HG02885 (cell line): ENCODE data around the gene ROBO1.

Experiments
- ATAC-seq: cut with Tn5 transposase; IDR thresholded peaks from one replicate; pipeline ENCODE4 v1.9.1; 2021; ENCODE audit warnings: mild to moderate bottlenecking; ENCODE audit not compliant: unreplicated experiment, poor library complexity

ROBO1 gene

DNA sequence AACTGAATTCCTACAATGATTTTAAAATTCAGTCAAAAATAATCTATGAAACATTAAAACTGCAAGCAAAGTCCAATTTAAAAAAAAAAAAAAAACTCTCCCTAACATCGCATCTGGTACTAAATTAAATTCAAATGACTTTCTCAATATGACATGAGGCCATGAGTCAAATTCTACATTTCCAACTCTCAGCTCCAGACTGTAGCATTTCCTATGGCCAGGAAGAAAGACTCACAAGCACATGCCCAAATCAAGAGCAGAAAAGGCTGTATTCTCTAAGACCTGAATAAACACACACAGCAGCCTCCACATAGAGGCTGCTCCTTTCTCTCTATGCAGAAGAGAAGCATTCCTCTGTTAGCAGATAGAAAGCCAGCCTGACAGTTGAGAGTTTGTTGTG, 729.2 kb downstream of the ROBO1 start:
- ATAC-seq: no peak

DNA sequence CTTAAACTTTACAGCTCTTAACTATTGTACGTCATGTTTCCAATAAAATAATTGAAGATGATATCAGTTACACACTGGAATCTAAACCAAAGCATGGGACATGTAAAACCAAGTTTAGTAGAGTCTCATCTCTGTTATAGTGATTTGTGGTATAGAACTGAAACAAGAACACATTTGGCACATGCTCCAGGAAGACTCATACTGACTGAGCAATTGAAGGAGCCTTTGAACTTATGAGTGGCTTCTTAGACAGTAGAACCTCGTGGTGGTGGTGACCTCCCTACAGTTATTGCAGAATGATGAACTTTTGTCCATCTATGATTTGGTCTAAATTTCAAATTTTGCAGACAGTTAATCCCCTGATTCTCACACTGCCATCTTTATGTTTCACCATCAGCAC, 729.7 kb downstream of the ROBO1 start:
- ATAC-seq: no peak

DNA sequence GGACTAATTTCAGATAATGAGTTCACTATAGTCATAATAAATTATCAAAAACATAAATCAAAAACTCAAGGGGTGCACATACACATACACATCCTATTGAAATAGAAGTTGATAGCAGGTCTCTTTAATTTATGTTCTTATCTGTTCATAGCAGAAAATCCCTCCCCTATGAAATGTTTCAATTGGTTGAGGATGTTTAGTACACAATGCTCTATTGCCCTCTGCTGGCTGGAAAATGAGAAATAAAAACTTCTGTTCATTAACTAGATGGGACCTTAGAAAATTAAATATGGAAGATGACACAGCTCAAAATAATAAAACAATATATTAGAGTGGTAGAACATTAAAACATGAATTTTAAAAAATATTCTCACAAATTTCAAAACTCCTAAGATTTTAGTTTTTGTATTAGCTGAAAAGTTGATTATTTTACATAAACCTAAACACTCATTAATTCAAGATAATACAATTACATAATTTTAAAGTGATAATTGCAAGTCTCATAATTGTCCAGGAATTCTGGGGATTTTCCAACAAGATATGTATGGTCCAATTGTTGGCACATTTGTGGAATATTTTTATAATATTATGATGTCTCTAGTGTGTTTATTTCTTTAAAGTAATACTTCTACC, 735.0 kb downstream of the ROBO1 start:
- ATAC-seq: peak; percentile 84

DNA sequence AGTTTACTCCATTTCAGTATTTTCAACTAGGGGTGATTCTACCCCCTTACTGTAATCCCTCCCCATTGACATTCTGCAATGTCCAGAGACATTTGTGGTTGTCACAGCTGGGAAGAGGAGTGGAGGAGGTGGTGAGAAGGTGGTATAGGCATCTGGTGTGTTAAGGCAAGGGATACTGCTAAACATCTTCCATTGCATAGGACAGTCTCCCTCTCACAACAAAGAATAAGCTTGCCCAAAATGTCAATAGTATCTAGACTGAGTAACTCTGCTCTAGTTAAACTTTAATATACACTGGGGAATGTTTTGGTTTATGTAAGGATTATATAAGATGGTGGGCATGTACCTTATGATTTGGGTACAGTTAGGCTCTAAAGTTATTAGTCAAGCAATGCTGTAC, 737.6 kb downstream of the ROBO1 start:
- no peak for ATAC-seq

DNA sequence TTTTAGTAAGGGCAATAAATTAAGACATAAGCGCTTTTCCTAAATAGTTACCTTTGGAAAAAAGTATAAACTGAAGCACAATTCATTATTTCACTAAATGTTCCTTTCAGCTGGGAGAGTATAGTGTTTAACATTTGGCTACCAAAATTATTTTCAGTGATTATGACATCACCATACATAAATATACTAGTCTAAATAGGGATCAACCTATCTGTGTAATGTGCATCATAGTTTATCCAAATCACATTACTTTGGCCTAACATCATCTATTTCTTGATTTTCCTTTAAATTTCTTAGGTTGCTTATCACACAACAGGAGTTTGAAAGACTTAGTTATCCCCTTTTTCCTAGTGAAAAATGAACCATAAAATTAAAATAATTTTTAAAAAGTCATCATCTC, 738.9 kb downstream of the ROBO1 start:
- ATAC-seq: no peak

DNA sequence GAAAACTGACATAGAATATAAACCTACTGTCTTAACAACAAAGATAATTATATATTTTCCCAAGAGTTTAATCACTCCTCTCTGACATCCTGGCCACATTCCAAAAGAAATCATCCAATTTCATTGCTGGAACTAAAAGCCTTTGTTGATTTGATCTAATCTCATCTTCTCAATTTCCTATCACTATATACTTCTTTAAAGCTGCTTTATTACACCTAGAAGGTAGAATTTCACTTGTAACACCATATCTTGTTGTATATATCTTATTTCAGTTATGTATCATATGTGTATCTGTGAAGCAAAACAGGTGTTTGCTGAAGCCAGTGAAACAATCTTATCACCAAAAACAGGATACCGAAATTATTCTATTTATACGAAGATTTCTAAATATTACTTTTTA, 740.2 kb downstream of the ROBO1 start:
- no peak for ATAC-seq

DNA sequence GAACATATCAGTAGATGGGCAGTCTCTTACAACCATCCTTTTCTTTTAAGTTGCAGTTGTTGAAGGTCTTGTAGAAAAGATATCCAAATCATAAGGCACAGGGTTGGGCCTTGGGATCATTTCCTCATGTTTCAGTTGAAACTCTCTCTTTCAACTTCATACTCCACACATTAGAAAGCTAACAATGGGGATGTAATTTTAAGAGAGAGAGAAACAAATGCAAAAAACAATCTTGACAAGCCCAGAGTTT, 747.9 kb downstream of the ROBO1 start:
- no peak for ATAC-seq

DNA sequence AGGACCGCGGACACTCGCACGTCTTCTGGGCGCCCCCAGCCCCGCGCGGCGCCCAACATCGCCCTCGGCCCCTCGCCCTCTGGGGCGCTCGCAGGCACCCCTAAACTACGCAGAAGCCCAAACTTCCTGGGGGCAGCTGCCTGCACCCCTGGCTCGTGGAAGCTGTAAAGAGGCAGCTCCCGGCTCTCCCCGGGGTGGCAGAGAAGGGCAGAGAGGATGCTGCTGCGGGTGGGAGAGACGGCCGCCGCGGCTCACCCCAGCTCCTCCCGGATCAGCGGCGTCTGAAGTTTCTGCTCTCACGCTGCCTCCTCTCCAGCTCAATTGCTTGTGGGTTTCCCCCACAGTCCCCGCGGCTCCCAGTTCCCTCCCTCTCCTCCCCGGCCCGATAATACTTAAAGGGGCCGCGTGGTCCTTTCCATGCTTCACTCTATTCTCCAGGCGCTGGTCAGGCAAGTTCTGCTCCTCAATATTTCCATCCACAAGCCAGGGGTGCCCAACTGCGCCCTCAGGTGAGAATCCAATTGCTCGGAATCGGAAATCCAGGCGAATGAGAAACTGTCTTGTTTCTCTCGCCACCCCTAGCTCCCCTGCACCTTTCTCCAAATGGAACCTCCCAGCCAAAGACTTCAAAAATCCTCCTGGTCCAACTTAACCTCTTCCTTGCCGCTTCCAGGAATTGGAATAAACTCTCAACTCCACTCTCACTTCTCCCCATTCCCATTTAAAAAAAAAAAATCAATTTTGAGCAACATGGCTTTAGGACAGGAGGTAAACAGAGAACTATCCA, 748.5 kb downstream of the ROBO1 start:
- no peak for ATAC-seq

DNA sequence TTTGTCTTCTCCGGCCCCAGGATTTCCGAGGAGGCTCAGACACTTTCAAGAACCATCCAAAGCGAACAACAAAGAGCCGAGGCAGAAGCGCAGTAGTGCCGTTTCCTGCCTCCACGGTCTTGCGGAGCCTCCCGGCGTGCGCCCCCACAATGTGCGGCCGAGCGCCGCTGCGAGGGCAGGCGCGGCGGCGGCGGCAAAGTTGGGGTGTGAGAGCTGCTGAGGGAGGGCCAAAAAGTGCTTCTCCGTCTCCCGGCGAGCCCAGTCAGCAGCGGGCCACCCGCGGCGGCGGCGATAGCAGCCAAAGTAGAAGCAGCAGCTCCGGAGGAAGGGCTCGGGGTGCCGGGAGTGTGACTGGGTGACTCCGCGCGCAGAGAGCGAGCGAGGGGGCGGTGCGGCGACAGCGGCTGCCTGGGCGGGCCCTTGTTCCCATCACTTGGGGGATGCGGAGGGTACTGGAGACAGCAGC, 749.1 kb downstream of the ROBO1 start:
- no peak for ATAC-seq

DNA sequence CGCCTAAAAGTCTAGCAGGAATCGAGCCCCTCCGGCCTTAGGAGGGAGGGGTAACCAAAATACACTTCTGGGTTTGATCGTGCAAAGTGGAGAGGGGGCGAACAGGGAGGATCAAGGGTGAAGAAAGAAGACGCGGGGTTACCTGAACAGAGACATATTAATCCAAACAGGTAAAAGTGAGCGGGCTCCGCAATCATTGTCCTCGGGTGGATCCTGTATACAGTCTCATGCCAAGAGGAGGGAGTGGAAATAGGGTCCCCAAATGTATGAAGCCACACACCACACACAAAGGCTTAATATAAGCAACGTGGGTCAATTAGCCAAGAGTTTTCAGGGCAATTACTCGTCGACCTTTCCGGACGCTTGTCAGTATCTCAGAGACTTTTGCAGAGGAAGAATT, 749.5 kb downstream of the ROBO1 start:
- no peak for ATAC-seq

DNA sequence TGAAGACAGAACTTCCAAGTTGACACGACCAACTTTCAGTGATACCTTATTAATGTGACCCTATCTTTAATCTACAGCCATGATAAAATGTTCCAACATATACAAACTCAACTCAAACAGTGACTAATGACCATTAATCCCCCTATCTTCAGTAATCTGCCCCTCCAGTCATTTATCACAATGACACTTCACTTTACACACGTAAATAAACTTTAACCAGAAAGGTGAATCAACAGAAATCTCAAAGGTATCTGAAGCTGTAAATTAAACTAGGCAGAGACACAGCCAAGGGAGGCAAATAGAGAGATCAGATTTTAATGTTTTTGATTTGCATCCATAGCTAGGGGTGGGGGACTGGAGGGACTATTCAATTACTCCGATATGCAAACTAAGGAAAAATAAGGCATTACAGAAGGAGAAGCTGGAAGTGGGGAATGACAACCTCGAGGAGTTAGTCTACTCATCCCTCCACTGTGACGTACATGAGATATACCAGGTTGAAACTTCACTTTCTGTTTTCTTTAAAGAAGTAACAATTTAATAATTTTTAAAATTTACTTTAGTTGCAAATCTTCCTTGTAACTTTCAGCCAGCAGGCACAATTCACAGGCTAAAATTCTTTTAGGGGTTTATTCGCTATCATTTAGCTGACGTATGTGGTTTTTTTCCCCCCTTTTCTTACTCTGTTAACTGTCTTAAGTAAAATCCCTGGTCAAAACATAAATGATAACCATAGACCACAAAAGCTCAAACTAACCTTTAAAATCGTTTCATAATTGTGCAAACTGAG, 751.0 kb downstream of the ROBO1 start:
- no peak for ATAC-seq

DNA sequence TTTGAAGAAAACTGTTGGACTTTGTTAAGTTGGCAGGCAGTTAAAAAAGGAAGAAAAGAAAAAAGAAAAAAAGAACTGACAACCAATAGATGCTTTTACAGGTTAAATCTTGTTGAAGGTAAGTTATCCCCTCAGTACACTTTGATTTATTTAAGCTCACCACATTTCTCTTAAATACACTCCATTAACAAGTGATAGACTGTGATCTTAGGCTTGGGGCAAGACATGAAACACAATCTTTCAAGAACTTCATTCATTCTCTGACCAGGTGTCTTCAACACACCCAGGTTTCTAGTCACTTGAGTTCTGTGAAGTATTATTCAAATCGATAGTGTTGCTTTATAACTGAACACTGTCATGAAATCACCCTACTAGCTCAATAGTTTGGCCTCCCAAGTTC, 751.9 kb downstream of the ROBO1 start:
- no peak for ATAC-seq

DNA sequence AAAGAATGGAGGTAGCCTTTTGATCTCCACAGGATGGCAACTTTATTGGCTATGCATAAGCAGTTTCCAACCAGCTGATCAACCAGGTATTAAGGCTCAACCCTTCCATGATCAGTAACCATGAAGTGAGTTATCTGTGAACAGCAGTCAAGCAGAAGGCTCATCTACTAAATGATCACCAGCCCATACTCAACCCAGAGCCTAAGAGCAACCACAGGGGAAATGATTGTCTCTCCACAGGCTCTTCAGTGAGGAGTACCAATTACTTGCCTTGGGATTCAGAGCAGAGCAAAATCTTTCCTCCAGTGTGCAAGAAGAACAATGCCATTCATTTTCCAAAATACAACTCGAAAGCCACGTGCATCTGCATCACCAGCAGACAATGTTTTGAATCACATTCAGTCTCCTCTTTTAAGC, 754.8 kb downstream of the ROBO1 start:
- ATAC-seq: no peak

DNA sequence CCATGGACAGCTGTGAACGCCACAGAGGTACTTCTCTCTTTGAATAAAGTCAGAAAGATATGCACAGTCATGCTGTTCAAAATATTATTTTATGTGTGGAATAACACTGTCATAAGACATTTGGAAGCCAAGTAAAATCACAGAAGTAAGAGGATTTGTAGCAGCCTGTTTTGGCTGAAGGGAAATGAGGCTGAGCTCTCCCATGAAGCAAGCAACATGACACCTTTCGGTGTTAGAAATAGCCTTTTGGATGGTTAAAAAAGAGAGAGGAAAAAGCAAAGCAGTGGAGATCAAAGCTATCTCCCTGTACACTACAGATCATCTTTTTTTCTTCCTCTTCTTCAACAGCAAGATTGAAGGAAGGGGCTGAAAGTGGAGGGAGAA, 755.3 kb downstream of the ROBO1 start:
- no peak for ATAC-seq

DNA sequence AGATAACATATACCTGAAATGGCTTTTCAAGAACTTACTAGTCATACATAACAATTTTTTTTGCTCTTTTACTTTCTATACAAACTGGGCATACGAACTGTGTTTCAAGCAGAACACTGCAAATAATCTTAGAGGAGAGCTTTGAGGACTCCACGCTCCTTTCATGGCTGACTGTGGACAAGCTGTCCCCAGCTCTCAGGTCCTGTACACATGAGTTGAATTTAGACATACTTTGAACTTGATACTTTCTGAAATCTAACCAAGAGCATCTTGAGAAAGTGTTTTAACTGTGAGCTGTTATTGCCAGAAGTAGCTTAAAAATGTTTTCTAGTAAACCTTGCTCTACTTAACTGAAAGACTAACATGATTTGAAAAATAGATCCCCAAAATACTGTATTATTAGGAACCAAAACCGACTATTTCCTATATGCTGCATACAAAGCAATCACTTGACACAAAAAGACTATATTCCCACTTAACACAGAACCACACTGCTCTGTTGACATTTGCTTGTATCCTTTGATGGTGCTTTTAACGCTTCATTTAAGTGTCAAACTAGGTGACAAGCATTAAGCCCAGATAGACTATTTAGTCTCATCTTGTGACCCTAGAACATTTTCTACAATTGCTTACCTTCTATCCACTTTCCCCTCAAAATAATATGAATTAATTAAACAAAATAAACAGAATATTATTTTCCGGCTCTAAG, 755.8 kb downstream of the ROBO1 start:
- no peak for ATAC-seq

DNA sequence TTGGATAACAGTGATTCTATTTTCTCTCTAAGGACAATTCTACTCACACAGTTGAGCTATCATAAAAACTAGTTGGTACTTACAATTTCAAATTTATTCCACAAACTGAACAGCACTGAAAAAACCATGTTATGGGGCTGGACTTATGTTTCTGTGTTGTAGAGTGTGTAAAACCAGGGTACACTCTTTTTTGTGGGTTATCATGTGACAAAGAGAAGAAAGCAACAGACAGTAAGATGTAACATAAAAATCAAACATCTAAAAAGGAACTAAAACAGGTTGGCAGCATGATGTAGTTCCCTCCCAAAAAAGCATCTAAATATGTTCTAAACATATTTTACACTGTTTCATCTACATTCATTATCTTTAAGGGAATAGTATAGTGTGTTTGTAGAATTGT, 757.9 kb downstream of the ROBO1 start:
- no peak for ATAC-seq

DNA sequence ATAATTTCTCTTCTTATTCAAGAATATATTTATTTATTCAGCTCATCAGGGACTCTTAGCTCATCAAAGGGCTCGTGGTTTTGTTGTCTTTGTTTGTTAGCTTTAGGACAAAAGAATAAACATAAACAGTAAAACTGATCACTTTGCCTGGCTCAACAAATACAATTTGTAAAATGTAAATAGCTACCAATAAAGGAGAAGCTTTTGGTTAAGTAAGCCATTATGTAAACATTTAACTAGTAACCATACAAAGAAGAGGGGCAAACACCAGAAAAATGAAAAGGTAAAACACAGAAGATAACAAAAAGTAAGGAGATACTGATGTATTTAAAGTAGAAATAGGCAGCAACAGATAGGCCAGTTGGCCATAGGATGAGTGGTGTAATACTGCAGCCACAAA, 761.7 kb downstream of the ROBO1 start:
- ATAC-seq: no peak

DNA sequence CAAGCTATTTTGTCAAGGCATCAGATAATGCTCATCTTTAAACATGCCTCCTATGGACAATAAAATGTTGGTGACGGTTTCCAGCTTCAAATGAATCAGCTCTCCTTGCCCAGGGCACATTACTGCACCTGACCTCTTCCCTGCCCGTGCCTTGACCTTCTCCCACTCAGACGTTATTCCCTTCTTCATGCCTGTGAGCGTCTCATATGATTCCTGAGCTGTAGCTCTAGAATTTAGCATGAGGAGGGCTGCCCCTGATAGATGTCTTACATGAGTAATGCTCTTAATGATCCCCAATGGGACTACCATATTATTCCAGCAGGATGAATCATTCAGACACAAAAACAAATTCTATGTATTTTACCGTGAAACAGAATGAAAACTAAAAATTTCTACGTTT, 762.7 kb downstream of the ROBO1 start:
- ATAC-seq: no peak

DNA sequence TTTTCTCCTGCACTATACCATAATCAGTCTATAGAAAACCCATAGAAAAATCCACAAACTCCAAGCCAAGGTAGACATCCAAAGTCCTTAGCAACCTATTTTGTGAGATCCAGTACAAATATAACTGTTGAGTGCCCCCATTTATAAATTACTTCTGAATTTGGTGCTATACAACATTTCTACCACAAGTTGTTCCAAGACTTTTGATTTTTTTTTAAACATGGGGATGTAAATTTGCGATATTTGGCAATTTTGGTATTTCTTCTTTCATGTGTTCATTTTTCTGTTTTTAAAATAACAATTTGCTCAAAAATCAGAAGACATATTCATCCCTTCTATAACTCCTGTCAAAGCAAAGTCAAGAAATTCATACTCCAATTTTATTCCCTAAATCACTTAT, 763.8 kb downstream of the ROBO1 start:
- ATAC-seq: no peak

DNA sequence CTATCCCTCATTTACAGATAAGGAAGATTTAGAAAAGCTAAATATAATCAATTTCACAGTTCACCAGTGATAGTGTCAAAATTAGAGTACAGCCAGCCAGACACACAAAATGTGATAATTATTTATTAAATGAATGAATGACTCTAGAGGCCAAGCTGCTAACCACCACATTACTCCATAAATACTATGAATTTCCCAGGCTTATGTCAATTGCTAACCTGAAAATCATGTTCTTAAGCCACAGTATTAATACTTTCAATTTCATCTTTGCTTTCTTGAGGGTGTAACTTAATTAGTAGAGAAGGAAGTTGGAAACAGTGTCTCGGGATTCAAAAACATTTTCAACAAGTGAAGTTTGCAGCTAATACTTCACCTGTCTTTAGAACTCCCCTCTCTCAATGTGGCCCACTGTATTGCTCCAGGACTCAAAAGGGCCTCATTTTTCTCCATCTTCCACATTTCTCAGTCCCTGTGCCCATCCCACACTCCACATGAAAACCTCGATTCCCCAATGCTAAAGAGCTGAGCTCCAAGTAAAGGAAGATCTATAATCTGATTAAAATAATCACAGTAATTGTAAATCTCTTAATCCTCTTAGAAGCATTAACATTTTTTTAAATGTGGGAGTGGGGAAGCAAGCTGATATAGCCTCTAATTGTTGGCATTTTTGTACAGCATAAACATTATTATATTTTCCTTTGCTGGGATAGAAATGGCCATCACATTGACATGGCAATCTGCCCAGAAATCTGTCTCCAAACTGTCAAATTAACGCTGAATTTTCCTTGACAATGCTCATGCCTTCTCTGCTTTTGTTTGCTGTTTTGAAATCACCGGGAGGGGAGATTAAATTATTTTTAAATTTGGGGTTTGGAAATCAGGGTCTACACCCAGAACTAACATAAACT, 765.1 kb downstream of the ROBO1 start:
- ATAC-seq: no peak
